SK-N-SH (cell line): Measurements from ENCODE around the gene REC8. TPM values are rescaled to one million over a fixed set of nuclear protein-coding genes. Genes with fewer than 3 reads are reported as not detected.

Experiments
- CTCF ChIA-PET: fragments of 300-600, 350-600 bp; formaldehyde crosslinking; extraction: SDS; loops from one replicate; lab custom pipeline; 2021; lab: Yijun Ruan, JAX
- POLR2A ChIA-PET: fragments of 350-600 bp; sonication (Branson Sonifier 250); formaldehyde crosslinking; extraction: SDS; loops from one replicate; lab custom pipeline; 2020; ENCODE audit warnings: antibody characterized with exemption, inconsistent platforms; lab: Yijun Ruan, JAX
- DNase-seq: peaks from one replicate; pipeline ENCODE4 v3.0.0; 2012
- H2AFZ ChIP-seq: fragments of 200-600 bp; sonication (generic); 2 replicates; pipeline ENCODE4 v1.8.1; 2016; ENCODE audit warnings: antibody characterized with exemption, mild to moderate bottlenecking, low read depth
- H3F3A ChIP-seq: fragments of 200-600 bp; sonication (generic); replicated peaks from 2 replicates; pipeline ENCODE3; 2016; ENCODE audit warnings: antibody characterized with exemption, mild to moderate bottlenecking; ENCODE audit not compliant: insufficient read depth
- H3K27ac ChIP-seq, 2 experiments: fragments of 200-500 bp in 1 of 2; fragments of 200-600 bp in 1 of 2; sonication (Bioruptor generic) in 1 of 2; sonication (generic), shearing (Covaris generic) in 1 of 2; 2 replicates each; pipeline versions ENCODE4 v1.5.1 to v1.6.1; 2014 to 2016; ENCODE audit warnings: low read depth in 2 of 2, inconsistent platforms in 1 of 2, low read length in 1 of 2, mild to moderate bottlenecking in 1 of 2, mixed read lengths in 1 of 2
- H3K27me3 ChIP-seq: fragments of 200-600 bp; sonication (generic), shearing (Covaris generic); 2 replicates; pipeline ENCODE4 v1.6.1; 2016; ENCODE audit warnings: mixed run types; ENCODE audit not compliant: insufficient read depth
- H3K36me3 ChIP-seq, 2 experiments: fragments of 200-500 bp in 1 of 2; fragments of 200-600 bp in 1 of 2; sonication (Bioruptor generic) in 1 of 2; sonication (generic) in 1 of 2; replicated peaks in 1 of 2; 2 replicates each; pipeline versions ENCODE3 to v1.5.1; 2014 to 2016; ENCODE audit warnings: low read length in 1 of 2, mild to moderate bottlenecking in 1 of 2; ENCODE audit not compliant: insufficient read depth in 2 of 2, control insufficient read depth in 1 of 2
- H3K4me1 ChIP-seq, 2 experiments: fragments of 200-500 bp in 1 of 2; fragments of 200-600 bp in 1 of 2; sonication (Bioruptor generic) in 1 of 2; sonication (generic), shearing (Covaris generic) in 1 of 2; 2 replicates each; pipeline versions ENCODE4 v1.5.1 to v1.6.1; 2014 to 2016; ENCODE audit warnings: low read depth in 1 of 2, low read length in 1 of 2, mixed run types in 1 of 2; ENCODE audit not compliant: insufficient read depth in 2 of 2, control insufficient read depth in 1 of 2
- H3K4me2 ChIP-seq: fragments of 200-600 bp; sonication (generic), shearing (Covaris generic); 2 replicates; pipeline ENCODE4 v1.6.1; 2017; ENCODE audit warnings: mixed run types
- H3K4me3 ChIP-seq, 2 experiments: fragments of 200-500 bp in 1 of 2; fragments of 200-600 bp in 1 of 2; sonication (Bioruptor generic) in 1 of 2; sonication (generic), shearing (Covaris generic) in 1 of 2; 2 replicates each; pipeline versions ENCODE4 v1.5.1 to v1.8.1; 2014 to 2016; ENCODE audit warnings: low read depth in 2 of 2, inconsistent platforms in 1 of 2, low read length in 1 of 2, mild to moderate bottlenecking in 1 of 2, mixed read lengths in 1 of 2, moderate library complexity in 1 of 2
- H3K79me2 ChIP-seq: fragments of 200-600 bp; sonication (generic); 2 replicates; pipeline ENCODE4 v1.8.1; 2017; ENCODE audit warnings: mild to moderate bottlenecking; ENCODE audit not compliant: insufficient read depth
- H3K9ac ChIP-seq: fragments of 200-600 bp; sonication (generic); 2 replicates; pipeline ENCODE4 v1.6.1; 2017; ENCODE audit warnings: mixed run types
- H3K9me2 ChIP-seq: fragments of 200-600 bp; sonication (generic); 2 replicates; pipeline ENCODE4 v1.6.1; 2017; ENCODE audit warnings: mixed run types
- H3K9me3 ChIP-seq: fragments of 200-600 bp; sonication (generic); 2 replicates; pipeline ENCODE4 v1.6.1; 2017; ENCODE audit warnings: mixed run types, mild to moderate bottlenecking, moderate library complexity
- H4K20me1 ChIP-seq: fragments of 200-600 bp; sonication (generic); 2 replicates; pipeline ENCODE4 v1.6.1; 2017; ENCODE audit warnings: mild to moderate bottlenecking, mixed run types; ENCODE audit not compliant: insufficient read depth
- CHD2 ChIP-seq: fragments of 150-350 bp; IDR thresholded peaks from 2 replicates; pipeline ENCODE4 v1.6.1; 2018; ENCODE audit warnings: low read length; ENCODE audit not compliant: partially characterized antibody
- EP300 ChIP-seq, 2 experiments: IDR thresholded peaks; 2 replicates each; pipeline versions ENCODE4 v1.4.0 to v1.6.1; 2012; ENCODE audit warnings: borderline replicate concordance in 1 of 2, low read depth in 1 of 2, low read length in 1 of 2
- FOSL2 ChIP-seq: IDR thresholded peaks from 2 replicates; pipeline ENCODE4 v1.4.0; 2012; ENCODE audit warnings: low read depth, mild to moderate bottlenecking, moderate library complexity, borderline replicate concordance
- FOXM1 ChIP-seq: IDR thresholded peaks from 2 replicates; pipeline ENCODE4 v1.4.0; 2012; ENCODE audit warnings: low read depth, mild to moderate bottlenecking
- GATA2 ChIP-seq: sonication (generic); formaldehyde crosslinking; IDR thresholded peaks from 2 replicates; pipeline ENCODE4 v1.5.0; 2020; ENCODE audit warnings: mild to moderate bottlenecking, missing genetic modification reagents
- JUND ChIP-seq: IDR thresholded peaks from 2 replicates; pipeline ENCODE4 v1.4.0; 2012
- MEF2A ChIP-seq: IDR thresholded peaks from 2 replicates; pipeline ENCODE4 v1.4.0; 2012; ENCODE audit warnings: low read depth, borderline replicate concordance
- MXI1 ChIP-seq: IDR thresholded peaks from 2 replicates; pipeline ENCODE4 v1.6.1; 2012; ENCODE audit warnings: mild to moderate bottlenecking, low read depth, low read length, improper control_type of control experiment
- NFIC ChIP-seq: IDR thresholded peaks from 2 replicates; pipeline ENCODE4 v1.4.0; 2012; ENCODE audit warnings: borderline replicate concordance
- POLR2AphosphoS5 ChIP-seq: IDR thresholded peaks from 2 replicates; pipeline ENCODE4 v1.6.1; 2012; ENCODE audit warnings: low read depth, low read length
- SIN3A ChIP-seq: IDR thresholded peaks from 2 replicates; pipeline ENCODE4 v1.6.1; 2012; ENCODE audit warnings: low read depth, mild to moderate bottlenecking, low read length, moderate library complexity, borderline replicate concordance
- WGBS: methylation state at CpG from one replicate; pipeline ENCODE4 v1.1.6; 2017; ENCODE audit warnings: low lambda C conversion rate; 5-methylcytosine and 5-hydroxymethylcytosine counted together
- polyA plus RNA-seq, 3 experiments: library from polyadenylated mRNA; depleted of rRNA; stranded (reverse); fragments of >200 nt; gene quantifications; 2 replicates each; pipeline ENCODE4 v1.2.3, GENCODE V29; 2012
- TF ChIP-seq, protein P1 (sequence below): fragments of 150-350 bp; IDR thresholded peaks from 2 replicates; pipeline ENCODE4 v1.6.1; 2017; ENCODE audit warnings: antibody characterized with exemption, low read length, low read depth, borderline replicate concordance
- TF ChIP-seq, protein P2 (sequence below): fragments of 150-350 bp; IDR thresholded peaks from 2 replicates; pipeline ENCODE4 v1.6.1; 2016; ENCODE audit warnings: mild to moderate bottlenecking, low read depth, low read length
- TF ChIP-seq, protein P3 (sequence below): IDR thresholded peaks from 2 replicates; pipeline ENCODE4 v1.4.0; 2012; ENCODE audit warnings: low read depth, borderline replicate concordance
- TF ChIP-seq, protein P4 (sequence below): fragments of 200-600 bp; sonication (generic); IDR thresholded peaks from 2 replicates; pipeline ENCODE4 v1.6.1; 2017; ENCODE audit warnings: antibody characterized with exemption, mild to moderate bottlenecking, moderate library complexity
- TF ChIP-seq, protein P5 (sequence below): IDR thresholded peaks from 2 replicates; pipeline ENCODE4 v1.4.0; 2012; ENCODE audit warnings: low read depth
- TF ChIP-seq, protein P6 (sequence below): IDR thresholded peaks from 2 replicates; pipeline ENCODE4 v1.4.0; 2012; ENCODE audit warnings: low read depth, borderline replicate concordance
- TF ChIP-seq, protein P7 (sequence below): IDR thresholded peaks from 2 replicates; pipeline ENCODE4 v1.6.1; 2012; ENCODE audit warnings: mild to moderate bottlenecking, low read depth, low read length, moderate library complexity

Gene REC8
- polyA plus RNA-seq, 1 of the 3 experiments (the other 2 are of a cell fraction) = 23.2 TPM

DNA sequence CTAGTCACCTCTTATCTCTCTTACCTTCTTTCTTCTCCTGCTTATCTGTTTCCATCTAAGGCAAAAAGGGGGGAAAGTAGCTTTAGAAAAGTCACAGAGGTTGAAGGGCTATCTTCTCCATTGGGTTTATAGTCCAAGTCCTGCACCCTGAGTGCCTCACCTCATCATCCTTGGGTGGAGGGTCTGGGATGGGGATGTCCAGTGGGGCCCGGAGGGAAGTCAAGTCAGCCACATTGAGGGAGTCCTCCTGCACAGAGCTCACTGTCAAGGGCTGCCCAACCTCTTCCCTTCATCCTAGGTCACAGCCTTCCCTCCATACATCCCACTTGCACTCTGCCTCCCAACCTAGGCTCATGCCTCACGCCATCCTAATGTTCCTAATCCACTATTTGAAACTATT is 26.7 kb upstream of the REC8 start:
- no peaks in the 10 kb centered on the region for H3K9me2 ChIP-seq
- H3K9me3 ChIP-seq = no peaks in the 10 kb centered on the region
- H3K36me3 ChIP-seq = peaks cover 23 to 35% of the 10 kb centered on the region in 2 experiments
- POLR2A ChIA-PET = interaction anchor here (2.2 to 3.9 kb wide), 4 partner anchors 8 to 31 kb away, joined by 10 to 50 read pairs (median 20); partner anchors contain the start of genes DCAF11, IRF9, NRL and PSME1
- peaks cover 67% of the 10 kb centered on the region for H3K79me2 ChIP-seq
- TF ChIP-seq SIN3A (no peak), MXI1 (no peak), MEF2A (no peak), CHD2 (no peak), JUND (no peak), GATA2 (CRISPR knock-in tag) (no peak), EP300 (IDR thresholded peaks at IDR 0.05; ENCODE audit: borderline replicate concordance in 1 of 2, low read depth in 1 of 2, low read length in 1 of 2) (no peak), FOSL2 (no peak), NFIC (no peak), FOXM1 (no peak), POLR2AphosphoS5 (no peak)
- TF ChIP-seq, protein P1, sequence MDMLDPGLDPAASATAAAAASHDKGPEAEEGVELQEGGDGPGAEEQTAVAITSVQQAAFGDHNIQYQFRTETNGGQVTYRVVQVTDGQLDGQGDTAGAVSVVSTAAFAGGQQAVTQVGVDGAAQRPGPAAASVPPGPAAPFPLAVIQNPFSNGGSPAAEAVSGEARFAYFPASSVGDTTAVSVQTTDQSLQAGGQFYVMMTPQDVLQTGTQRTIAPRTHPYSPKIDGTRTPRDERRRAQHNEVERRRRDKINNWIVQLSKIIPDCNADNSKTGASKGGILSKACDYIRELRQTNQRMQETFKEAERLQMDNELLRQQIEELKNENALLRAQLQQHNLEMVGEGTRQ = no peak
- TF ChIP-seq, protein P2, sequence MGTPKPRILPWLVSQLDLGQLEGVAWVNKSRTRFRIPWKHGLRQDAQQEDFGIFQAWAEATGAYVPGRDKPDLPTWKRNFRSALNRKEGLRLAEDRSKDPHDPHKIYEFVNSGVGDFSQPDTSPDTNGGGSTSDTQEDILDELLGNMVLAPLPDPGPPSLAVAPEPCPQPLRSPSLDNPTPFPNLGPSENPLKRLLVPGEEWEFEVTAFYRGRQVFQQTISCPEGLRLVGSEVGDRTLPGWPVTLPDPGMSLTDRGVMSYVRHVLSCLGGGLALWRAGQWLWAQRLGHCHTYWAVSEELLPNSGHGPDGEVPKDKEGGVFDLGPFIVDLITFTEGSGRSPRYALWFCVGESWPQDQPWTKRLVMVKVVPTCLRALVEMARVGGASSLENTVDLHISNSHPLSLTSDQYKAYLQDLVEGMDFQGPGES = no peak
- TF ChIP-seq, protein P3, sequence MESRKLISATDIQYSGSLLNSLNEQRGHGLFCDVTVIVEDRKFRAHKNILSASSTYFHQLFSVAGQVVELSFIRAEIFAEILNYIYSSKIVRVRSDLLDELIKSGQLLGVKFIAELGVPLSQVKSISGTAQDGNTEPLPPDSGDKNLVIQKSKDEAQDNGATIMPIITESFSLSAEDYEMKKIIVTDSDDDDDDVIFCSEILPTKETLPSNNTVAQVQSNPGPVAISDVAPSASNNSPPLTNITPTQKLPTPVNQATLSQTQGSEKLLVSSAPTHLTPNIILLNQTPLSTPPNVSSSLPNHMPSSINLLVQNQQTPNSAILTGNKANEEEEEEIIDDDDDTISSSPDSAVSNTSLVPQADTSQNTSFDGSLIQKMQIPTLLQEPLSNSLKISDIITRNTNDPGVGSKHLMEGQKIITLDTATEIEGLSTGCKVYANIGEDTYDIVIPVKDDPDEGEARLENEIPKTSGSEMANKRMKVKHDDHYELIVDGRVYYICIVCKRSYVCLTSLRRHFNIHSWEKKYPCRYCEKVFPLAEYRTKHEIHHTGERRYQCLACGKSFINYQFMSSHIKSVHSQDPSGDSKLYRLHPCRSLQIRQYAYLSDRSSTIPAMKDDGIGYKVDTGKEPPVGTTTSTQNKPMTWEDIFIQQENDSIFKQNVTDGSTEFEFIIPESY = no peak
- TF ChIP-seq, protein P4, sequence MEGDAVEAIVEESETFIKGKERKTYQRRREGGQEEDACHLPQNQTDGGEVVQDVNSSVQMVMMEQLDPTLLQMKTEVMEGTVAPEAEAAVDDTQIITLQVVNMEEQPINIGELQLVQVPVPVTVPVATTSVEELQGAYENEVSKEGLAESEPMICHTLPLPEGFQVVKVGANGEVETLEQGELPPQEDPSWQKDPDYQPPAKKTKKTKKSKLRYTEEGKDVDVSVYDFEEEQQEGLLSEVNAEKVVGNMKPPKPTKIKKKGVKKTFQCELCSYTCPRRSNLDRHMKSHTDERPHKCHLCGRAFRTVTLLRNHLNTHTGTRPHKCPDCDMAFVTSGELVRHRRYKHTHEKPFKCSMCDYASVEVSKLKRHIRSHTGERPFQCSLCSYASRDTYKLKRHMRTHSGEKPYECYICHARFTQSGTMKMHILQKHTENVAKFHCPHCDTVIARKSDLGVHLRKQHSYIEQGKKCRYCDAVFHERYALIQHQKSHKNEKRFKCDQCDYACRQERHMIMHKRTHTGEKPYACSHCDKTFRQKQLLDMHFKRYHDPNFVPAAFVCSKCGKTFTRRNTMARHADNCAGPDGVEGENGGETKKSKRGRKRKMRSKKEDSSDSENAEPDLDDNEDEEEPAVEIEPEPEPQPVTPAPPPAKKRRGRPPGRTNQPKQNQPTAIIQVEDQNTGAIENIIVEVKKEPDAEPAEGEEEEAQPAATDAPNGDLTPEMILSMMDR = no peak
- TF ChIP-seq, protein P5, sequence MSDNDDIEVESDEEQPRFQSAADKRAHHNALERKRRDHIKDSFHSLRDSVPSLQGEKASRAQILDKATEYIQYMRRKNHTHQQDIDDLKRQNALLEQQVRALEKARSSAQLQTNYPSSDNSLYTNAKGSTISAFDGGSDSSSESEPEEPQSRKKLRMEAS = no peak
- TF ChIP-seq, protein P6, sequence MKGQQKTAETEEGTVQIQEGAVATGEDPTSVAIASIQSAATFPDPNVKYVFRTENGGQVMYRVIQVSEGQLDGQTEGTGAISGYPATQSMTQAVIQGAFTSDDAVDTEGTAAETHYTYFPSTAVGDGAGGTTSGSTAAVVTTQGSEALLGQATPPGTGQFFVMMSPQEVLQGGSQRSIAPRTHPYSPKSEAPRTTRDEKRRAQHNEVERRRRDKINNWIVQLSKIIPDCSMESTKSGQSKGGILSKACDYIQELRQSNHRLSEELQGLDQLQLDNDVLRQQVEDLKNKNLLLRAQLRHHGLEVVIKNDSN = no peak
- TF ChIP-seq, protein P7, sequence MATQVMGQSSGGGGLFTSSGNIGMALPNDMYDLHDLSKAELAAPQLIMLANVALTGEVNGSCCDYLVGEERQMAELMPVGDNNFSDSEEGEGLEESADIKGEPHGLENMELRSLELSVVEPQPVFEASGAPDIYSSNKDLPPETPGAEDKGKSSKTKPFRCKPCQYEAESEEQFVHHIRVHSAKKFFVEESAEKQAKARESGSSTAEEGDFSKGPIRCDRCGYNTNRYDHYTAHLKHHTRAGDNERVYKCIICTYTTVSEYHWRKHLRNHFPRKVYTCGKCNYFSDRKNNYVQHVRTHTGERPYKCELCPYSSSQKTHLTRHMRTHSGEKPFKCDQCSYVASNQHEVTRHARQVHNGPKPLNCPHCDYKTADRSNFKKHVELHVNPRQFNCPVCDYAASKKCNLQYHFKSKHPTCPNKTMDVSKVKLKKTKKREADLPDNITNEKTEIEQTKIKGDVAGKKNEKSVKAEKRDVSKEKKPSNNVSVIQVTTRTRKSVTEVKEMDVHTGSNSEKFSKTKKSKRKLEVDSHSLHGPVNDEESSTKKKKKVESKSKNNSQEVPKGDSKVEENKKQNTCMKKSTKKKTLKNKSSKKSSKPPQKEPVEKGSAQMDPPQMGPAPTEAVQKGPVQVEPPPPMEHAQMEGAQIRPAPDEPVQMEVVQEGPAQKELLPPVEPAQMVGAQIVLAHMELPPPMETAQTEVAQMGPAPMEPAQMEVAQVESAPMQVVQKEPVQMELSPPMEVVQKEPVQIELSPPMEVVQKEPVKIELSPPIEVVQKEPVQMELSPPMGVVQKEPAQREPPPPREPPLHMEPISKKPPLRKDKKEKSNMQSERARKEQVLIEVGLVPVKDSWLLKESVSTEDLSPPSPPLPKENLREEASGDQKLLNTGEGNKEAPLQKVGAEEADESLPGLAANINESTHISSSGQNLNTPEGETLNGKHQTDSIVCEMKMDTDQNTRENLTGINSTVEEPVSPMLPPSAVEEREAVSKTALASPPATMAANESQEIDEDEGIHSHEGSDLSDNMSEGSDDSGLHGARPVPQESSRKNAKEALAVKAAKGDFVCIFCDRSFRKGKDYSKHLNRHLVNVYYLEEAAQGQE = no peak
- peak overlapping the region; percentile 83 for H3K4me2 ChIP-seq
- peaks cover 11 to 25% of the 10 kb centered on the region in 2 experiments for H3K4me1 ChIP-seq
- no peaks in the 10 kb centered on the region for H3K27me3 ChIP-seq
- WGBS = 100% methylated on average over 1 of the region's 2 CpGs
- DNase-seq = no peak
- peaks cover 20% of the 10 kb centered on the region for H3F3A ChIP-seq
- H4K20me1 ChIP-seq = peaks cover 8% of the 10 kb centered on the region; the same call in 1 of the 2 replicates
- CTCF ChIA-PET = interaction anchor here (1.0 to 4.6 kb wide), 5 partner anchors 15 to 667 kb away, joined by 4 to 38 read pairs (median 5); partner anchors contain the start of genes IRF9 and PCK2
- no peak overlapping the region for H2AFZ ChIP-seq
- H3K9ac ChIP-seq = peak overlapping the region; percentile 77
- H3K27ac ChIP-seq = peak overlapping the region in 1 of 2 experiments; percentile 92; a peak in 2 of 4 replicates
- H3K4me3 ChIP-seq = peak overlapping the region in 1 of 2 experiments; percentile 98; a peak in 3 of 4 replicates
